ENCODE measurements around the gene SH3GL3. TPM values are rescaled to one million over a fixed set of nuclear protein-coding genes. Genes with fewer than 3 reads are reported as not detected.

Gene SH3GL3
- total and polyA plus RNA-seq, 10 donors = 0.06 TPM; not detected in 9

DNA sequence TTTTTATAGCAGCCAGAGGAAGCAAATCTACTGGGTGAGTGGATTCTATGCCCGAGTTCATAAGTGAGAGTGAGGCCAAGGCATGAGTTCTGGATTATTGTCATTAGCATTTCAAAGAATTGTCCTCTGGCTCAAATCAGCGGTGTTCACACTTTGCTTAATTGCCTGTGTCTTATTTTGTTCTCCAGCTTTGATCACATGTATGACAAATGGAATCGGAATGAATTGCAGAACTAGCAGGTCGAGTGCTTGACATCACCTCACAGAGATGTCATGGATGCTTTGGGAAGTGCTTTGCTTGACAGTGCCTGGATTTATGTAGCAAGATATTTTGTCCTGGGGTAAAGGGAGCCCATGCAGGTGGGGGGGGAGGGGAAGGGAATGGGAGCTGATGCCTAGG, 68.0 kb downstream of the SH3GL3 start:
- H3K4me1 ChIP-seq = no peaks in the 10 kb centered on the region
- H3K27ac ChIP-seq = no peak overlapping the region
- peaks cover 0 to 2% (median 0%) of the 10 kb centered on the region in 7 donors for H3K27me3 ChIP-seq (replicated peaks in 1 of 7)
- TF ChIP-seq CTCF (IDR thresholded peaks at IDR 0.05 in 8 of 11, conservative IDR thresholded peaks at IDR 0.05 in 3 of 11) (no peak), POLR2A (IDR thresholded peaks at IDR 0.05) (no peak), POLR2AphosphoS5 (IDR thresholded peaks at IDR 0.05) (no peak)
- H3K9me3 ChIP-seq = no peaks in the 10 kb centered on the region
- 63 to 88% (median 78%) methylated on average over 4 of the region's 4 CpGs for whole genome bisulfite sequencing, 5 donors
- intact Hi-C loops (cut with DNase I; ENCODE audit: low total_unique reads) = no loop called here
- no peak for DNase-seq
- H3K4me3 ChIP-seq = no peak overlapping the region
- no peaks in the 10 kb centered on the region for H3K36me3 ChIP-seq

- Histone ChIP-seq H3K36me3 (no peaks in the 10 kb centered on the region), H3K4me3 (no peak overlapping the region), H3K27me3 (replicated peaks in 1 of 7) (peaks cover 0 to 19% (median 0%) of the 10 kb centered on the region in 7 donors), H3K27ac (no peak overlapping the region), H3K4me1 (no peaks in the 10 kb centered on the region), H3K9me3 (no peaks in the 10 kb centered on the region)
- intact Hi-C loops (cut with DNase I; ENCODE audit: low total_unique reads) = no loop called here
- no peak for DNase-seq
- 78 to 96% (median 92%) methylated on average over 2 of the region's 2 CpGs for WGBS, 5 donors
- no peak for TF ChIP-seq POLR2AphosphoS5 (IDR thresholded peaks at IDR 0.05)
- no peak for TF ChIP-seq POLR2A (IDR thresholded peaks at IDR 0.05)
- no peak for TF ChIP-seq CTCF (IDR thresholded peaks at IDR 0.05 in 8 of 11, conservative IDR thresholded peaks at IDR 0.05 in 3 of 11)
Observed at GRCh38 chr15:83516935-83517334, 69.8 kb downstream of the SH3GL3 start.

GRCh38 chr15:83526319-83526718, 79.2 kb downstream of the SH3GL3 start:
- intact Hi-C loops (cut with DNase I; ENCODE audit: low total_unique reads) = no loop called here
- TF ChIP-seq POLR2AphosphoS5 (IDR thresholded peaks at IDR 0.05) = no peak
- TF ChIP-seq CTCF (IDR thresholded peaks at IDR 0.05 in 8 of 11, conservative IDR thresholded peaks at IDR 0.05 in 3 of 11) = no peak
- TF ChIP-seq POLR2A (IDR thresholded peaks at IDR 0.05) = no peak
- Histone ChIP-seq H3K4me3 (no peak overlapping the region), H3K4me1 (no peaks in the 10 kb centered on the region), H3K36me3 (no peaks in the 10 kb centered on the region), H3K9me3 (peaks cover 0 to 46% (median 33%) of the 10 kb centered on the region in 8 donors), H3K27ac (no peak overlapping the region), H3K27me3 (replicated peaks in 1 of 7) (peaks cover 0 to 18% (median 0%) of the 10 kb centered on the region in 7 donors)
- no peak for DNase-seq
- 76 to 81% (median 79%) methylated on average over 2 of the region's 2 CpGs for WGBS, 5 donors

DNA sequence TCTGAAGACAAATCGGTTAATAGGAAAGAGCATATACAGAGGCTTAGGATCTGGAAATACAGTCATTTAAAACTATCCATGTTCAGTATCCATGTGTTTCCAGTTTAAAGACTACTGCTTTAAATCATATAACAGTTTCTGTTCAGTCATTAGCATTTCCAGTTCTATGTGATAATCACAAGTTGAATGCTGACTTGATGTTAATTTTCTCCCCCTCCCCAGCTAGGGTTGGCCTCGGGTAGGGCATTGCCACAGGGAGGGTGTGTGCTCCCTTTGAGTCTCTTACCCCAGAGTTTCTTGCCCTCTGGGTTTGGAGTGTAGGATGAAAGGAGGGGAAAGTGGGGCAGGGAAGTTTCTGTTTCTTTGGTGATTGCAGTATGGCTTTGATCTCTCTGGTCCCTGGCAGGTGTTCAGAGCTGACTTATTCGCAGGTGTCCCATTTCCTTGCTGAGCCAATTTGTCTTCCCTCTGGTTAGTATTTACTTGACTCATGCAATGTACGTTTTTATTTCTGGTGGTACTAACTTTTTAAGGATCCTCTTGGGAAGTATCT, 86.3 kb downstream of the SH3GL3 start:
- no peak for DNase-seq
- no peak for TF ChIP-seq CTCF (IDR thresholded peaks at IDR 0.05 in 8 of 11, conservative IDR thresholded peaks at IDR 0.05 in 3 of 11)
- Histone ChIP-seq H3K36me3 (no peaks in the 10 kb centered on the region), H3K27ac (no peak overlapping the region), H3K9me3 (peaks cover 0 to 20% (median 13%) of the 10 kb centered on the region in 8 donors), H3K4me3 (no peak overlapping the region), H3K27me3 (replicated peaks in 1 of 7) (no peaks in the 10 kb centered on the region), H3K4me1 (no peaks in the 10 kb centered on the region)
- 67 to 80% (median 69%) methylated on average over 4 of the region's 4 CpGs for whole genome bisulfite sequencing, 5 donors
- intact Hi-C loops (cut with DNase I; ENCODE audit: low total_unique reads) = no loop called here
